Thymus (tissue), 11 donors: Measurements from ENCODE around the gene MRPS27. TPM values are rescaled to one million over a fixed set of nuclear protein-coding genes. Genes with fewer than 3 reads are reported as not detected.

Experiments used
- DNase-seq, 9 donors: peaks; one replicate each; pipeline ENCODE4 v3.0.0-alpha.2; 2013; ENCODE audit warnings: low spot score in 9 of 9, low read depth in 6 of 9, missing footprints in 1 of 9
- H3K27ac ChIP-seq, 2 donors: one replicate each; pipeline ENCODE4 v1.5.1; 2013; ENCODE audit warnings: control low read depth in 1 of 2, low read depth in 1 of 2, low read length in 1 of 2, mild to moderate bottlenecking in 1 of 2, moderate library complexity in 1 of 2
- H3K27me3 ChIP-seq, 2 donors: one replicate each; pipeline ENCODE4 v1.5.1; 2013; ENCODE audit warnings: low read length in 1 of 2; ENCODE audit not compliant: control insufficient read depth in 2 of 2, insufficient read depth in 1 of 2
- H3K36me3 ChIP-seq, 2 donors: one replicate each; pipeline ENCODE4 v1.5.1; 2013; ENCODE audit warnings: low read length in 1 of 2, mild to moderate bottlenecking in 1 of 2, moderate library complexity in 1 of 2; ENCODE audit not compliant: control insufficient read depth in 2 of 2, insufficient read depth in 2 of 2
- H3K4me1 ChIP-seq, 2 donors: one replicate each; pipeline ENCODE4 v1.5.1; 2013; ENCODE audit warnings: low read length in 2 of 2; ENCODE audit not compliant: control insufficient read depth in 2 of 2, insufficient read depth in 2 of 2
- H3K4me3 ChIP-seq, 2 donors: one replicate each; pipeline ENCODE4 v1.5.1; 2013; ENCODE audit warnings: low read length in 2 of 2, control low read depth in 1 of 2, mild to moderate bottlenecking in 1 of 2
- H3K9me3 ChIP-seq, 2 donors: one replicate each; pipeline ENCODE4 v1.5.1; 2013; ENCODE audit warnings: low read length in 1 of 2, mild to moderate bottlenecking in 1 of 2; ENCODE audit not compliant: control insufficient read depth in 2 of 2, insufficient read depth in 1 of 2
- WGBS: extraction: QIAGEN DNeasy Blood & Tissue Kit; methylation state at CpG from one replicate; pipeline ENCODE4 v1.1.7; 2013; 5-methylcytosine and 5-hydroxymethylcytosine counted together
- polyA plus RNA-seq: library from polyadenylated mRNA; stranded (reverse); fragments of 200-250 nt; gene quantifications from one replicate; pipeline ENCODE4 v1.2.3, GENCODE V29; 2013
- total RNA-seq: library from RNA; stranded (reverse); fragments of 120-200 nt; gene quantifications from one replicate; pipeline ENCODE4 v1.2.4, GENCODE V29; 2013
- donor health status: healthy.

MRPS27 gene
- total and polyA plus RNA-seq, 2 donors = 27.9 to 46.0 TPM

DNA sequence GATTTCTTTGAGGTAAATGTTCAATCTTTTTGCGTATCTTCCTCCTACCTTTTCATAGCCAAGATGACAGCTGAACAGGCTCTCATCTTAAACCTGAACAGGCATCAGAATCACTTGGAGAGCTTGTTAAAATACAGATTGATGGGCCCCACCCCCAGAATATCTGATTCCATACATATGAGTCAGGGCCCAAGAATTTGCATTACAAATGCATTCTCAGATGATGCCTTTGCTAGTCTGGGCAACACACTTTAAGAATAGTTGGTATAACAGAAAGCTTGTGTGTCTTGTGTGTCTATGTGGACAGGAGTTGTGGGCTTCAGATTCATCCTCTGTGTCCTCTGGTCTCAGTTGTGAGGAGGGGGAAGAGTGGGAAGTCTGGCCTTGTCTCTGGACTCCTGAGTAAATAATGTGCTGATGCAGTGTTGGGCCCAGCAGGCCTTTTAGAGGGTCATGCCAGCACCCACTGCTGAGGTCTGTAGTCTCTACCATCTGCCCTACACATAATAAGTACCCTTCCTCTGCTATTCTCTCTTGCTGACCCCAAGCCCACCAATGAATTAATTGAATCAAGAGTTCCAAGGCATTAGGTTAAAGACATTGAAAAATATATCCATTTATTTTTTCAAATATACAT, 43.2 kb upstream of the MRPS27 start:
- Histone ChIP-seq H3K4me1 (no peaks in the 10 kb centered on the region), H3K9me3 (no peaks in the 10 kb centered on the region), H3K27me3 (no peaks in the 10 kb centered on the region), H3K36me3 (peaks cover 5 to 13% of the 10 kb centered on the region in 2 donors), H3K4me3 (no peak overlapping the region), H3K27ac (no peak overlapping the region)
- DNase-seq = no peak
- WGBS = 92% methylated on average over 1 of the region's 1 CpG

DNA sequence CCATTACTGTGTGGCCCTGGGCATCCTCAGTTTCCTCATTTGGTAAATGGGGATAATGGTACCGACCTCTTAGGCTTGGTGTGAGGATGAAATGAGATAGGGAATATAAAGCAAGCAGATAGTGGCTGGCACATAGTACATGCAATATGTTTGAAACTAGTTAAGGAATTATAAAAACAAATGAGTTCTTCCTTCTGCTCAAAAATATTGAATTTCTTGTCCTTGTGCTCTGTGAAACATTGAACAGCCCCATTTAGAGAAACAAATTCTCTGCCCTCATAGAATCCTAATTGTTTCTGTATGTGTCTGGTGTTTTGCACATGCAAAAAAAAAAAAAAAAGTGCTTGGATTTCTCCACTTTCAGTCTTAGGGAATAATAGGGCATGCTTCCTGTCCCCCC, 39.8 kb upstream of the MRPS27 start:
- Histone ChIP-seq H3K4me1 (no peaks in the 10 kb centered on the region), H3K36me3 (peaks cover 8 to 13% of the 10 kb centered on the region in 2 donors), H3K27me3 (no peaks in the 10 kb centered on the region), H3K9me3 (no peaks in the 10 kb centered on the region), H3K4me3 (no peak overlapping the region), H3K27ac (no peak overlapping the region)
- WGBS = 99% methylated on average over 1 of the region's 1 CpG
- DNase-seq = no peak

DNA sequence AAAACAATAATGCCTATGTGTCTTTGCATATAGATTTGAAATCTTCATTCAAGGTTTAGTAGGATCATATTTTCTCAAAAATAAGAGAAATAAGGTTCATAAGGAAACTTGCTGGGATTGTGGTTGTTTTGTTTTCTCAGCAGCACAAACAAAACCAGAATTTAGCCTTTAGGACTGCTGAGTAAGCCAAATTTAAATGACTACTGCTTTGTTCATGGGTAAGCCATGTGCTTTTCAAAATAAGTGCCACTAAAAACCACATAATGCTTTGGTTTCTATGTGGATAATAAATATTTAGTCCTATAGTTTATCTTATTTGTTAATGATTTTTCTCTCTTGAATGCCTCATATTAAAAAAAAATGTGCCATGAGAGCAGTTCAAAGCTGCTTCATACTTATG, 38.9 kb upstream of the MRPS27 start:
- H3K36me3 ChIP-seq = peaks cover 8 to 13% of the 10 kb centered on the region in 2 donors
- H3K4me1 ChIP-seq = no peaks in the 10 kb centered on the region
- H3K27me3 ChIP-seq = no peaks in the 10 kb centered on the region
- H3K4me3 ChIP-seq = no peak overlapping the region
- DNase-seq = no peak
- no peak overlapping the region for H3K27ac ChIP-seq
- no peaks in the 10 kb centered on the region for H3K9me3 ChIP-seq

DNA sequence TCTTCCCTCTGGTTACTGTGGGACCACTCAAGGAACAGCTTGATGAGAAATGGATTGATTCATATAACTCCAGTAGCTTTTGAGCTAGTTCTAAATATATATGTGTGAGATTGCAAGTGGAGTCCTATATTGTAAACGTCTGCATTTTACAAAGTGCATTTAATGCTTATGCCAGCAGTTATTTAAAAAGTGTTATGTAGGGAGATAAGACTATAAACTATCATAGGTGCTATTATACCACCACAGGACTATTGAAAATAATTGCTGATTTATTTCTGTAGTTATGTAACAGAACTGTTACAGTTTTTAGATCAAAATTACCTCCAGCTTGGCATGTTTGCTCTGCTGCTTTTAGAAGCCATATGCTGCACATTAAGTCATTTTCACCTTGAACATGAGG, 36.3 kb upstream of the MRPS27 start:
- DNase-seq = no peak
- H3K4me3 ChIP-seq = no peak overlapping the region
- 100% methylated on average over 1 of the region's 1 CpG for WGBS
- no peak overlapping the region for H3K27ac ChIP-seq
- H3K9me3 ChIP-seq = no peaks in the 10 kb centered on the region
- peaks cover 8 to 13% of the 10 kb centered on the region in 2 donors for H3K36me3 ChIP-seq
- H3K27me3 ChIP-seq = no peaks in the 10 kb centered on the region
- H3K4me1 ChIP-seq = no peaks in the 10 kb centered on the region

DNA sequence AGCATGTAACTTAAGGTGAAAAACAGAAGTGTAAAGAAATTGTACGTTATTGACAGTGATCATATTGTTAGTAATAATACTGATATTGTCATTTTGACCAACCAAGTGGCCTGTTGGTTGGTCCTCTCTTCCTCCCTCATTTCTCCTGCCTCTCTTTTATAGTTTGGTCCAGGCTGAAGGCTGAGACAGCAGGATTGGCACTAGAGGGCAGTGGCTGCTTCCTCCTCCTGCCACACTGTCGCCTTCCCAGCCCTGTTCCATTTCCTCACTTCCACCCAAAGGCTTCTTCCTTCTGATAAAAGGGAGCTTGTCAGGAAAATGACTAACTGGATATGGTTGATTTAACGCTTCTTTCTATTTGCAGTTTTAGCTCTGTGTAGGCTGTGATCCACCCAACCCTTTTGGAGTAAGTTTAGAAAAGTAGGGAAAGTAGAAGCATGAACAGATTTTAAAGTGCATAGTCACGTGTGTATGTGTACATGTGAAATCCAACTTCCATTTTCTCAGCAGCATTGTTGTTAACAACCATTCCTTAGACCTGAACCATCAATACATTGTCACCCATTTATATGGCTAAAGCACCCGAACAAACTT, 35.8 kb upstream of the MRPS27 start:
- no peak overlapping the region for H3K4me3 ChIP-seq
- H3K27ac ChIP-seq = no peak overlapping the region
- no peaks in the 10 kb centered on the region for H3K4me1 ChIP-seq
- H3K27me3 ChIP-seq = no peaks in the 10 kb centered on the region
- no peaks in the 10 kb centered on the region for H3K9me3 ChIP-seq
- H3K36me3 ChIP-seq = peaks cover 8 to 9% of the 10 kb centered on the region in 2 donors
- DNase-seq = no peak
- WGBS = 96% methylated on average over 5 of the region's 5 CpGs

DNA sequence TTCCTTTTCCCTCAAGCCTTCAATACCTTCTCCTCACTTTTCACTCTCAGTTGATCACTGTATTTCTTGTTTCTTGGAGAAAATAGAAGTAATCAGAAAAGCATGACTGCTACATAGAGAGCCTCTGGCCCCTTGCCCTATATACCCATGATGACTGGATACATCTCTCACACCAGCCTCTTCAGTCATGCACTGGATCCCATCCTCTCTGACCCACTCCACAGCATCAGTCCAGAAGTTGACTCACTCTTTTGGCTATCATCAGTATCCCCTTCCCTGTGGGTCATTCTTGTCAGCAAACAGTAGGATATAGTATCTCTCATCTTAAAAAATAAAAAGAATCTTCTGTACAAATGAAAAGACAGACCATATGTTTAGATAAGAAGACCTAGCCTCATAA, 33.0 kb upstream of the MRPS27 start:
- H3K36me3 ChIP-seq = peaks cover 0 to under 1% of the 10 kb centered on the region in 2 donors
- H3K27me3 ChIP-seq = no peaks in the 10 kb centered on the region
- no peak overlapping the region for H3K4me3 ChIP-seq
- H3K9me3 ChIP-seq = no peaks in the 10 kb centered on the region
- peaks cover 0 to 6% of the 10 kb centered on the region in 2 donors for H3K4me1 ChIP-seq
- DNase-seq = no peak
- no peak overlapping the region for H3K27ac ChIP-seq

DNA sequence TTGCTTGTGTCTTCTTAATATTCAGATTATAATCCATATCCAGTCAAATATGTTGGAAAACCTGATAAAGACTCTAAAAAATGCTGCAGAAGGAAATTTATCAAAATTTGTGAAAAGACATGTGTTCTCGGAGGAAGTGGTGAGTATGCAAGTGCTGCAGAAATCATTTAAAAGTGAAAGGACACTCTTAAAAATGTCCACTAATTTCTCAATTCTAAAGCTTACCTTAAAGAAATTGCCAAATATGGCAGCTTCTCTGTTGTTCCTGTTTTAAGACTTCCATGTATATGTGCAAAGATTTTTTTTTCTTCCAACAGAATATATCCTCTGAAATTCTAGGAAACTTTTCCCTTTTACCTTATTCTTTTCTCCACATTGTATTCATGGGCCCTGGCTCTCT, 32.6 kb upstream of the MRPS27 start:
- Histone ChIP-seq H3K27ac (no peak overlapping the region), H3K4me3 (no peak overlapping the region), H3K9me3 (no peaks in the 10 kb centered on the region), H3K36me3 (no peaks in the 10 kb centered on the region), H3K4me1 (peaks cover 0 to 6% of the 10 kb centered on the region in 2 donors), H3K27me3 (no peaks in the 10 kb centered on the region)
- DNase-seq = no peak
- 96% methylated on average over 1 of the region's 1 CpG for WGBS

DNA sequence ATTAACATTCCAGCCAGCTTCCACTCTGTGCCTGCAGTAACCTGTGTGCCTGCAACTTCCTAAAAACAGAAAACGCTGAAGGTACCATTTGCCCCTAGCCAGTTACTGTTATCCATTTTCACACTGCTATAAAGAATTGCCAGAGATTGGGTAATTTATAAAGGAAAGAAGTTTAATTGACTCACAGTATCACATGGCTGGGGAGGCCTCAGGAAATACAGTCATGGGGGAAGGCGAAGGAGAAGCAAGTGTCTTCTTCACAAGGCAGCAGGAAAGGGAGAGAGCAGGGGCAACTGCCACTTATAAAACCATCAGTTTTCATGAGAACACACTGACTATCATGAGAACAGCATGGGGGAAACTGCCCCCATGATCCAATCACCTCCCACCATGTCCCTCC, 31.3 kb upstream of the MRPS27 start:
- H3K4me3 ChIP-seq = no peak overlapping the region
- H3K27me3 ChIP-seq = no peaks in the 10 kb centered on the region
- DNase-seq = no peak
- no peaks in the 10 kb centered on the region for H3K36me3 ChIP-seq
- WGBS = 96% methylated on average over 2 of the region's 2 CpGs
- H3K4me1 ChIP-seq = peaks cover 0 to 6% of the 10 kb centered on the region in 2 donors
- no peaks in the 10 kb centered on the region for H3K9me3 ChIP-seq
- no peak overlapping the region for H3K27ac ChIP-seq

DNA sequence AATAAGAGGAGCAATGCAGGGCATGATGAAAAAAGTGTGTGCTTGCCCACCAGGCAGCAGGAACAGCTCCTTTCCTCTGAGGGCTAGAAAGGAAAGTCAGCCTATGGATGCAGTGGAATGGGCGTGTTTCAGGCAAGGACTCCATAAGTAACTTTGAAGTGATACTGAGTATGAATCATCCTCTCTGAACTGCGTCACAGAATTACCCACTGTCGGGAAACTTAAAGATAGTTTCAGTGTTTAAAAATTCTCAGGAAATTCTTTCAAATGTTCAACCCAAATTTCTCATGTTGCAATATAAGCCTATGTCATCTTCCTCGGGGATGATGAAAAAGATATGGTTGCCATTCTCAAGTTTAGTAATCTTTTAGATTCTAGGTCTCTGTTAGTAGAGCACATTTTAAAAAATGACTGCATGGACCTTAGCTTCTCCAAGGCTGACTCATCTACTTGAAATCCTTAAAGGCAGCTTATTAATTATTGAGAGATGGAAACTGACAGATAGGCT, 27.8 kb upstream of the MRPS27 start:
- H3K27ac ChIP-seq = no peak overlapping the region
- DNase-seq = no peak
- H3K27me3 ChIP-seq = no peaks in the 10 kb centered on the region
- no peak overlapping the region for H3K4me3 ChIP-seq
- peaks cover 0 to 6% of the 10 kb centered on the region in 2 donors for H3K4me1 ChIP-seq
- H3K9me3 ChIP-seq = no peaks in the 10 kb centered on the region
- H3K36me3 ChIP-seq = peaks cover 5 to 6% of the 10 kb centered on the region in 2 donors
- WGBS = 91% methylated on average over 4 of the region's 4 CpGs
